GM21526 (cell line): ENCODE data around the gene CASTOR1.
"Not testable (repeated sequence)": the region's sequence is repeated elsewhere in the genome, so short reads cannot be mapped to it uniquely, and the experiment has no call there.

Source experiments
- ATAC-seq: cut with Tn5 transposase; IDR thresholded peaks from one replicate; pipeline ENCODE4 v1.9.1; 2021; ENCODE audit warnings: moderate library complexity; ENCODE audit not compliant: unreplicated experiment, low FRiP score

CASTOR1 gene

DNA sequence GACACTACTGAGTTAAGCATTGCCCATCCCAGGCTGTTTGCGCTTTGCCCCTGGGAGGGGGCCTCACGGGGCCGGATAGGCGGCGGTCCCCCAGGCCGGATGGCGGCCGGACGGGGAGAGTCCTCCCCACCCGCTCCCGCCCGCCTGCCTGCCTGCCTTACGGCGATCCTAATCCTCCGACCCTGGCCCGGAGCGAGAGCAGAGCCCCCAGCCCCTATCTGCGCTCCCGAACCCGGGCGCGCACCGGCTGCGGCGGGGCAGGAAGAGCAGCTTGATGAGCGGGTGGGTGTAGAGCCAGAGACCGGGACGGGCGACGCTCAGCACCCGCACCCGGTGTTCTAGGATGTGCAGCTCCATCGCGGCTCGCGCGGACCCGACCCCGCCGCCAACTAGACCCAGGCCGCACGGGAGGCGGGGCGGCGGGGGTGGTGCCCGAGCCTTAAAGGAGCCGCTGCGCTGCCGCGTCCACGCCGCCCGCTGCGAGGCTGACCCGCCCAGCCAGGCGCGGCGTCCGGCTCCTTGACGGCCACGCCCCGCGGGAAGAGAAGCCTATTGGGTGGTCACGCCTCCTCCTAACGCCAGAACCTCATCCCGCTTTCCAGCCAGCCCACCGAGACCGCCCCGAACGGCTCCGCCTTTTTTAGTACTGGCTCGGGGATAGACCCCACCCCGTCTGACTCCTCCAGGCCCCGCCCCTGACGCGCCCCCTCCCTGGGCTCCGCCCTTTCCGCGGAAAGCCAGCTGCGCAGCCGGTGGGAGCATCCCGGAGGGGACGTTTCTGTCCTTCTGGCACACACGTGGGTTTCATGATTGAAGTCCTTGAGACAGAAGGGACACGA is at the start of gene CASTOR1:
Gene CASTOR1 (minus strand): TSS at position 365 of the 839 bp plus-strand sequence. CDS start 8 bp downstream, at position 357.
- ATAC-seq = peak; percentile 63

DNA sequence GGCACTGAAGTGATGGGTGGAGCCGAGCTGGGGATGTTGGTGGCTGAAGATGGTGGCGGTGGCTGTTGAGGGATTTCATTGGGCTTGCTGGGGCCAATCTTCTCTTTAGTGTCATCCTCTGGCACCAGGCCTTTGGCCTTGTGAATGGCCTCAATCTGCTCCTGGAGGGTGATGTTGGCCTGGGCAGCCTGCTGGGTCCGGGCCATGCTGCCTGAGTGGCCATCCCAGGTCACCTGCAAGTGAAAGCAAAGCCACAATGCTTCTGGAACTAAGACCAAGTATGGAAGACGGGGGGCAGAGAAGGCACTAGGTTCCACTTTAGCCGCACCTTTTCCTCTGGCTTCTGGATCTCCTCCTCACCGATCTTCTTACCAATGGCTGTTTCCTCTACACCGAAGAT is 49.5 kb upstream of the CASTOR1 start:
- no peak for ATAC-seq

DNA sequence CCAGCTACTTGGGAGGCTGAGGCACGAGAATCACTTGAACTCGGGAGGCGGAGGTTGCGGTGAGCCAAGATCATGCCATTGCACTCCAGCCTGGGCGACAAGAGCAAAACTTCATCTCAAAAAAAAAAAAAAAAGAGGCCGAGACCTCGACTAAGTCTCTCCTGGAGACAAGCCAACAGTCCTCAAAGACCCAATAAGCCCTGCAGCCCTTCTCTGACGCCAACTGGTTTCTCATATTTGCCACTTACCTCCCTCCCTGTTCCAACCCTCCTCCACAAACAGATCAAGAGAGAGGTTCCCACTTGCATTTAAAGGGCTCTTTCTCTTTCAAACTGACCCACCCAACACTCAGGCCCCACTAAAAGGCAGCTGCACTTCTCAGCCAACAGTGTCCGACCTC is 49.0 kb upstream of the CASTOR1 start:
- ATAC-seq = not testable (repeated sequence)

DNA sequence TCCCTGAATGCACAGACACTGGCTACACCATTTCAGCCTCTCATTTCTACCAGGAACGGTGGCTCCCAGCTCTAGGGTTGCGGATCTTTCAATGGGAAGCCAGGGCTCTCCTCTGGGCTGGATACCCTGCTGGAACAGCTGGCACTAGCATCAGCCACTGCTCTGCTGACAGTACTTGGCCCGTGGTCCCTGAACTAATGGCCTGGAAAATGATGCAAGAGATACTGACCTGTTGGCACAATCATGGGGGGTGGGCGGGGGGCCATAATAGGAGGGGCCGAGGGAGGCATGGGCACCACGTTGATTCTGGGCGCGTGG is 48.1 kb upstream of the CASTOR1 start:
- ATAC-seq = no peak

DNA sequence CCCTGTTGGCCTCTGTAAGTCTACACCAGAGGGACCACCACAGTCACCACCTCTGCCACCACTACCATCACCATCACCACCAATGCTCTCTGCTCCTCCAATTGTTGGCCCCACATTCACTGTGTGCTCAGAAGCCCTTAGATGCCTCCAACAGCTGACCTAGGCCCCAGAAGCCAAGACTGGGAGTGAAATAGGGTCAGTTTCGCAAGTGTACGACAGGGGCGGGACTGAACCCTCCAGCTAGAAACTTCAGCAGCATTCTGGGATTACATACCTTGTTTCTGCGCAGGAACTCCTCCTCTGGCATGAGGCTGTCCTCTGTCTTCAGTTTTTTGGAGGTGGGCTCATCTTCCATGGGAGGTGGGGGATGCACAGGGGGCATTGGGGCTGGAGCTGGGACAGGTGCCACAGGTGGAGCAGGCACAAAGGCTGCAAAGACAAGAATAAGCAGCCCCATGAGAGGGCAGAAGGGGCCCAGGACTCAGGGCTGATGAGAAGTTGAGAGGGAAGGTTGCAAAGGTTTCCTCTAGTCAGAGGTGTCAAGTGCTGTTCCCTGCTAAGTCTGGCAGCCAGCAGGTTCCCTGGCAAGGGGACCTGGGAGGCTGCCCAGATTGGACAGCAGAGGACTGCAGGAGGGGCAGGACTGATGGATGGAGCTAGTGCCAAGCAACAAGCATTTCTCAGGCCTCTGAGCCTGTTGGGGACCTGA is 47.6 kb upstream of the CASTOR1 start:
- no peak for ATAC-seq

DNA sequence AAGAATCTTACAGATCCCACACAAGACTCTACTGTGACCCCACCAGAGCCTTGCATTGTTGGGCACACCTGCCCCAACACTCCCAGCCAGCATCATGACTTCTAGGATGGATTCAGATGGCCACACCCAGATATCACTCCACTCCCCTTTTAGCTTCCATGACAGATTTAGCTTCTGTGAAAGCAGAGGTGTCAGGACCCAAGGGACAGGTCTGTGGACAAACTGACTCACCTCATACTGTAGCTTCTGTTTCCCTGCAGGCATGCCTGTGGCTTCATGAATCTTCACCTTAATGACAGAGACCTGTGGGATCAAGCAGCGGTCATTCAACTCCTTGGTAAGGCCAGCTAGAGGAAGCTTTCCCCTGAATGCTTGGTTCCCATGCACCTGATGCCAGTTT is 45.9 kb upstream of the CASTOR1 start:
- ATAC-seq = no peak

DNA sequence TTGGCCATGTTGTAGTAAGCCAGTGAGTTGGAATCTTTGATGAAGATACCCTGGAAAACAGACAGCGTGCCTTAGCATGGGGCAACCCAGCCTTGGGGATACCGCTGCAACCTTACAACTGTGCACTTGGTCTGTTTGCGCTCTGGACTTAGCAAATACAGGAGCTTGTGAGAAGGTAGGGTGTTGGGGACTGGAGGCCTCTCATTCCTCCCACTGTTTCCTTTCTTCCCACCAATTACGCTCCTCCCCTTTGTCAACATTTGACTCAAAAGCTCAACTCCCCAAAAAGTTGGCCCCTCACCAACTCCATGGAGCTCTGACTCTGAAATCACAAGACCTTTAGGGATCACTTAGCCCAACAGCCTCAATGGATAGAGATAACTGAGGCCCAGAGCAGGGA is 45.3 kb upstream of the CASTOR1 start:
- ATAC-seq = no peak

DNA sequence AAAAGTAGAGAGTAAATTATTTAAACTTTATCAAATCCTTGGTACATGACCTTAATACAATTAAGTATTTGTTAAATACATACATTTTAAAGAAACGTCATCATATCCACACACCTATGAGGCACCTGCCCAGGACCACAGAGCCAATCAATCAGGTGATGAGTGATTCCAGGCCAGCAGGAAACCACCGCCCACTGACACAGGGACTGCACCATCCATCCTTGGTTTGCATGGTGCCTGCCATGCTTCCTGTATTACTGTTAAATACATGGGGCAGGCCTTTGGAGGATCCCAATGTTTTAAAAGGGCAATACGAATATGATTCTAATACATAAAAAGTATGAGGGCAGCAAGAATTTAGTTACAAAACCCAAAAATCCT is 44.4 kb upstream of the CASTOR1 start:
- no peak for ATAC-seq

DNA sequence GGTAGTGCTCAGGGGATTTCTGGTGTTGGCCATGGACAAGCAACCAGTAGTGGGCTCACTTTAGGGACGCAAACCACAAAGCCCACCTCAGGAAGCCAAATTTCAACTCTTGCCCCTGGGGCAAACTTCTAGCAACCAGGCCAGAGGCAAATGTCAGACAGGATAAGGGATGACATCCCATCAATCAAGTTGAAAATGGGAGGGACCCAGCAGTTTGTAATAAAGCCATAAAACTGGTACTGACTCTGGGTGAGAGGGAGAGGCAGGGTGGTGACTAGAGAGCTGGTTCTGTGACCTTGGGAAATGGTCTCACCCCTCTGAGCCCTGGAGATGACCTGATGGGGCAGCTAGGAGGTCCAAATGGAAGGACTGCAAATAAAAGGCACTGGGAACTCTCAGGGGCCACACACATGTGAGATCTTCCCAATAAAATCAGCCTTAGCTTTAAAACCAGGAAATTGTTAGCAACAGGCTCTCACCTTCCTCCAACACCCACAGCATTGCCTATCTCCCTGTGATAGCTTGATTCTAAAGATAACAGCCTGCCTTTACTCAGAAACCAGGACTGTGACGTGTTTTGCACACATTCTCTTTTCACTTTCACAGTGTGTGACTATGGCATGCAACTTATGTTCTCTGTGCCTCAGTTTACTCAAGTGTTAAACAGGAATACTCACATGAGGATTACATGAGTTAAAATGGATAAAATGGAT is 43.8 kb upstream of the CASTOR1 start:
- ATAC-seq = no peak

DNA sequence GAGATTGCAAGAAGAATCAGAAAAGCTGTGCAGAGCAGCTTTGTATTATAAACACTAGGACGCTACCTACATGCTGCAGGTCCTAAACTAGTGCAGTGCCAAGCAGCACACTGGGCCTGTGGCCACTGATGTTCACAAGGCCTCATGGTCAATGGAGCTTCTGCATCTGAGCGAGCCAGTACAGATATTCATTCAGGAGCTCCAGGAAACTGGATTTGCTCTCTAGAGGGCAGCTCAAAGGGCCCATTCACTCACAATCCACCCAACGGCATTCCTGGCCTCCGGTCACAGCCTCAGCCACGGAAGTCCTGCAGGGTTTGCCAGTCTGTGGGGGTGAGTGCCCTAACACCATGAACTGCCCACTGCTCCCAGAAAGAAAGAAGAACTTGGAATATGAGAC is 43.2 kb upstream of the CASTOR1 start:
- ATAC-seq = no peak

DNA sequence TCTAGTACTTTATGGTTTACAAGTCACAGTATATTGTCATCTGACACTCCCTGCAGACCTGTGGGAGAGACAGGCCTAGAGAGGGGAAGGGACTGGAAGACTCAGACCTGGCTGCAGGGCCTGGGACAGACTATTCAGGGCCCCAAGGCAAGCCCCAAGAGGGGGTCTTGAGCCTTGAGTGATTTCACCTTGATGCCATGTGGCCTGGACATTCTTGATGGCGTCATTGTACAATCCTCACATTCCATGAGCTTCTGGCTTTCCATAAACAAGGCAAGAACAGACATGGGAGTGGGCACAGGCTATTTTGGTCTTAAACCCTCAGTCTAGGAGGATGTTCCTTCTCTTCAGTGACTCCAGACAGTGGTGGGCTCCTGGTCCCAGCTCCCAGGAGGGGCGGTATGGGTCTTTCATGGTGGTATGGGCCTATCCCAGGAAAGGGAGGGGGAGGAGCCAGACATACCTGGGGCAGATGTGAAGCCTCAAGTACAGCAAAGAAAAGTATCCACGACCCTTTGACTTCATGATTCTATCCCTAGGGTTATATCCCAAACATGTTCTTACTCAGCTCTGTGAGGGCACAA is 39.3 kb upstream of the CASTOR1 start:
- no peak for ATAC-seq

DNA sequence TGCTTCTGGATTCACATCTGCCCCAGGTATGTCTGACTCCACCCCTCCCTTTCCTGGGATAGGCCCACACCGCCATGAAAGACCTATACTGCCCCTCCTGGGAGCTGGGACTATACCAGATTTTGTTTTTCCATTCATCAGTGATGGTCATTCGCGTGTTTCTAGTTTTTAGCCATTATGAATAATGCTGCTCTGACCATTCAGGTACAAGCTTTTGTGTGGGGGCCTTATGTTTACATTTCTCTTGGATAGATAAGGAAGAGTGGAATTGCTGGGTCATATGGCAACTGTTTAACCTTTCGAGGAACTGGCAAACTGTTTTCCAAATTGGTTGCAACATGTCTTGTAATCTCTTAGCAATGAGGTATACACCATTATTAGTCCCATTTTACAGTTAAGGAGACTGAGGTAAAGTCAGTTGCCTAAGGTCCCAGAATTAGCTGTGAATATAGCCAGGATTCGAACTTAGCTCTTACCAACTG is 38.6 kb upstream of the CASTOR1 start:
- ATAC-seq = no peak

DNA sequence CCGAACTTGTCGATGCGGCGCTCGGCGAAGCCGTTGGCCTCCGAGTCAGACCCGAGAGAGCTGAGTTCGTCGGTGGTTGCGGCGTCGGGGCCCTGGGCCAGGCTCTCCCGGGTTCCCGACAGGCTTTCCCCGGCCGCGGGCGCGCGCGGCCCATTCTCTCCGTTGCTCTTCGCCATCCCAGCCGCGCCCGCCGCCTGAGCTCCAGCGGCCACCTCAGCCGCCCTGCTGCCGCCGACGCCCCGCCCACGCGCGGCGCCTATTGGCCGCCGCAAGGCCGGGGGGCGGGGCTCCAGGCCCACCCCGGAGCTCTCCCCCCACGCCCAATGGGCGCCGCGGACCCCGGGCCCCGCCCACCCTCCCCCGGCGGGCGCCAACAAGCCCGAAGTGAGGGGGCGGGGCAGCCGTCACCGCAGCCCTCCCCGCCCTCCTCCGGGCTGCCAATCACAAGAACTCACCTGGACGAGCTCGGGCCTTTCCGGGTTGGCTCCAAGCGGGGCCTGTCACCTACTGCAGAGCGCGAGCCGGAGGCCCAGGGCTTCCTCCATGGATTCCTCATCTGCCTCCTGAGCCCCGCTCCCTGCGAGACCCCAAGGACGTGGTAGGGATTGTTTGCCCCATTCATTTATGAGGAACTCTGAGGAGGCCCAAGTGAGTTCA is 37.5 kb upstream of the CASTOR1 start, which contains the start of gene TBC1D10A:
Gene TBC1D10A (minus strand): TSS at position 236 of the 657 bp plus-strand sequence. CDS start 60 bp downstream, at position 176.
- peak; percentile 80 for ATAC-seq

DNA sequence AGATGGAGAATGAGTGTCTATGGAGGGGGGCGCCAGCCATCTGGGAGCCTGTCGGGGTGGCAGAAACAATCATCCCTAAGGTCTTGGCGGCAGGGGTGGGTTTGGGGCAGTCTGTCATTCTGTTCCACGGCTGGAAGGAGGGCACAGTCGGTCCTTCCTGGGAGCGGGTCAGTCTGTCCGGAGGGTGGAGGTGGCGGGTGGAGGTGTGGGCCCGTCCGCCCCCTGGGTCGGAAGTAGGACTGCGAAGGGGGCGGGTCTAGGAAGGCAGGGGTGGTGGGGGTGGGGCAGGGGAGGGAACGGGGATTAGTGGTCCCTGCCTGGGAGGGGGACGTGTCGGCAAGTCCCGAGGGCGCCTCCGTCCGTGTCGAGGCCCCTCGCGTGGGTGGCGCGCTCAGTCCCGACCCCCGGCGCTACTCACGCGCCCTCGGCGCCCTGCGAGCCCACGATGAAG is 37.0 kb upstream of the CASTOR1 start:
- ATAC-seq = peak; percentile 13

DNA sequence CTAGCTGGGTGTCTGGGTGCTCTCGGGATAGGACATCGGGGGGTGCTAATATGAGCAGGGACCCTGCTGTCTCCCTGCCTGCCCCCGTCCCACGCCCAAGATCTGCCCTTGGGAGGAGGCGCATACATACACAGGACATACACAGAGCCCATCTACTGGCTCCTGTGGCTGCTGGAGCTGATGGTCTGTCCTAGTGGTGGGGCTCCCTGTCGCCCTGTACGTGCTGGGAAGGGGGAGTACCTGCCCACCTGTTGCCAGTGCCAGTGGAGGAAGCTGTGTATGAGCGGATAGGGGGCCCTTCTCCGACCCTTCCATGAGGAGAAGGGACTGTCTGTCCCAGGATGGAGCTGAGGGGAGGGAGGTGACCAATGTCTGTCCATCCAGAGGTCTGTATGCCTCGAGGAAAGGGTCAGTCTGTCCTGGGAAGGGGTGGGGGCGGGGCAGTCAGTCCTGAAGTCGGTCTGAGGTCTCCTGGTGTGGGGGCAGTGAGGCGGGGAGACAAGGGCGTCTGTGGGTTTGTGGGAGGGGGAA is 36.5 kb upstream of the CASTOR1 start:
- ATAC-seq = no peak

DNA sequence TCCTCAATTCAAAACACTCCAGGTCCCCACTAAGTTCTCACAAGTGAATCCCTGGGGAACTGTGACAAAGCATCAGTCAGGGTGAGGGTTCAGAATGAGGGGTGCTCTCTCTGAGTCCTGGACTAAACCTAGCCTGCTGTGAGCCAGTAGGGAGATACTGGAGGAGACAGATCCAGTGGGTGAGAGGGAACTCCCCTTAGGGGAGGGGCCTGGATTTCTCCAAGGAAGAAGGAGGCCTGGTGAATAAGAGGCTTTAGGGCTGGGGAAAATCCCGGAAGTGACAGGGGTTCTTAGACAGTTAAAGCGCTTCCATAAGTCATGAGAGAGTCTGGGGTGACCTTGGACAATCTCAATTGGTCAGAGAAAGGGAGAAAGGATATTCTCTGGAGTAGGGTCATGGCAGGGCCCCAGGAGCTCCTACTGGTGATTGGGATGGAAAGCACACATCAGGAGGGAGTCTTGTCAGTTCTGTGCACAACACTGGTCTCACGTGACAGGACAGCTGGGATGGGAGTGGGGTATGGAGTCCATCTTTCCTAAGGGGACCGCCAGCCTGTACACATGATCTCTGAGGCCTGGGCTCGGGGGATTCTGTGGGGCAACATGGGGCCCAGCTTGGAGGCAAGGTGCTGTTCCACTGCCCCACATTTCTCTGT is 35.9 kb upstream of the CASTOR1 start:
- ATAC-seq = no peak

DNA sequence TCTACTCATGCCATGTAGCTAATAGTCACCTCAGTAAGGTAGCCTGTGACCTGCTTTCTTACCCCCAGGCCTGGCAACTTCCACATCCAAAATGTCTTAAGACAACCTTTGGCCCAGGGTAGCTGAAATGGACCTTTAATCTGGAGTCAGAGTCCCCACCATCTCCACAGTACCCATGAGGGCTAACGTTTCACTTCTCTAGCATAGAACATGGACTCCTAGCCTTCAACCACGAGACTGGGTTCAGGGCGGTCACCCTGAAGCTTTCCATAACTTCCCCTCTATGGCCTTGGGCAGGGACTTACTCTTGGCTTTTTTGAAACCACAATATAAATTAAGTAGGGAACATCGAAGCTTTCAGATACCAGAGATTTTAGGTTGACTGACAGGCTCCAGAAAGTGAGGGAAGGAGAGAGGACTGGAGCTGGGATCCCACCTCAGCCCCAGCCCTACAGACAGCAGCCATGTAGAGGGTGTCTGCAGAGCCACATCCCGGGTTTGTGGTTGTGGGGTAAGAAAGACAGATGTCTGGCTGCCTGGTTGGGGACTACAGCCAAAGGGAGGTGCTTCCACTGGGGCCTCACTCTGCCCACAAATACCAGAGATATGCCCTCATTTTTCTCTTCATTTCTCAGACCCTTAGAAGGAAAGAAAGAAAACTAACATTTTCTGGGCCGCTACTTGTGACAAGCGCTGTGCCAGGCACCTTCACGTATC is 34.9 kb upstream of the CASTOR1 start:
- ATAC-seq = no peak

DNA sequence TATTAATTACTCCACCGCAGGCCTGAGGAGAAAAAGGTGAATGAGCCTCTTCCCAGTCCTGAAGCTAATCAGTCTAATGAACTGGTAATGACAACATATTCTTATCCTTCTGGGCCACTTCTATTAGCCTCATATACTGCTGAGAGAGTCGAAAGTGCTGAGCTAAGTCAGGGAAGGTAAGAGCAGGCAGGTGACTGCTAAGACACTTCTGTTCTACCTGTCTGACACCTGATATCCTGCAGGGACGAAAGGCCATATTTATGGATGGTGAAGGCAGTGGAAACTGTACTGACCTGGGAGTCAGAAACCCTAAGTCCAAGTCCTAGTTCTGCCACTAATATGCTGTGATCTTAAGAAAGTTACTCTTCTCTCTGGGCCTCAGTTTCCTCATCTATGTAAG is 33.9 kb upstream of the CASTOR1 start:
- ATAC-seq = no peak

DNA sequence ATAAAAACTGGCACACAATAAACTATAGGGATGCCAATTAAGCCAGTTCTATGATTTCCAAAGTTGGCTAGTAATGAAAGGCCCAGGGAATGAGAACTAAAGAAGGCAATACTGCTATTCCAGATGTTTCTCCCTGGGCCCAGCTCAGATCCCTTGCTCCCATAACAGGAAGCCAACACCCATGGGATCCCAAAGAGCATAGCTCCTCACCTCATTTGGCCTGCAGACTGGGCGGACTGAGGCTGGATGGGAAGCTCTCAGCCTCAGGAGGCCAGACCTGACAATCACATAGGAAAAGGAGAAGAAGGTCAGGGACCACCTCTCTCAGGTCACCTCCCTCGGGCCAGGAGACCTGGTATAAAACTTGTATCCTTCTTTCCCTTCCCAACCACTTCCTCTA is 32.2 kb upstream of the CASTOR1 start:
- ATAC-seq = no peak
